AG10803 (cell line): Measurements from ENCODE around the gene CCDC12.

Experiments used
- DNase-seq: peaks from one replicate; pipeline ENCODE4 v3.0.0; 2010; ENCODE audit warnings: low read depth
- H3K4me3 ChIP-seq: 2 replicates; pipeline ENCODE4 v1.5.1; 2011; ENCODE audit warnings: mild to moderate bottlenecking, low read length, control low read depth
- TF ChIP-seq, protein P1 (sequence below): conservative IDR thresholded peaks from 2 replicates; pipeline ENCODE4 v1.5.1; 2011; ENCODE audit warnings: mild to moderate bottlenecking, low read length, control low read depth, inconsistent platforms

CCDC12 gene

GRCh38 chr3:47012342-47013230 lies 36.0 kb upstream of the CCDC12 start:
- TF ChIP-seq, protein P1, sequence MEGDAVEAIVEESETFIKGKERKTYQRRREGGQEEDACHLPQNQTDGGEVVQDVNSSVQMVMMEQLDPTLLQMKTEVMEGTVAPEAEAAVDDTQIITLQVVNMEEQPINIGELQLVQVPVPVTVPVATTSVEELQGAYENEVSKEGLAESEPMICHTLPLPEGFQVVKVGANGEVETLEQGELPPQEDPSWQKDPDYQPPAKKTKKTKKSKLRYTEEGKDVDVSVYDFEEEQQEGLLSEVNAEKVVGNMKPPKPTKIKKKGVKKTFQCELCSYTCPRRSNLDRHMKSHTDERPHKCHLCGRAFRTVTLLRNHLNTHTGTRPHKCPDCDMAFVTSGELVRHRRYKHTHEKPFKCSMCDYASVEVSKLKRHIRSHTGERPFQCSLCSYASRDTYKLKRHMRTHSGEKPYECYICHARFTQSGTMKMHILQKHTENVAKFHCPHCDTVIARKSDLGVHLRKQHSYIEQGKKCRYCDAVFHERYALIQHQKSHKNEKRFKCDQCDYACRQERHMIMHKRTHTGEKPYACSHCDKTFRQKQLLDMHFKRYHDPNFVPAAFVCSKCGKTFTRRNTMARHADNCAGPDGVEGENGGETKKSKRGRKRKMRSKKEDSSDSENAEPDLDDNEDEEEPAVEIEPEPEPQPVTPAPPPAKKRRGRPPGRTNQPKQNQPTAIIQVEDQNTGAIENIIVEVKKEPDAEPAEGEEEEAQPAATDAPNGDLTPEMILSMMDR = no peak
- no peak overlapping the region for H3K4me3 ChIP-seq
- DNase-seq = no peak

DNA sequence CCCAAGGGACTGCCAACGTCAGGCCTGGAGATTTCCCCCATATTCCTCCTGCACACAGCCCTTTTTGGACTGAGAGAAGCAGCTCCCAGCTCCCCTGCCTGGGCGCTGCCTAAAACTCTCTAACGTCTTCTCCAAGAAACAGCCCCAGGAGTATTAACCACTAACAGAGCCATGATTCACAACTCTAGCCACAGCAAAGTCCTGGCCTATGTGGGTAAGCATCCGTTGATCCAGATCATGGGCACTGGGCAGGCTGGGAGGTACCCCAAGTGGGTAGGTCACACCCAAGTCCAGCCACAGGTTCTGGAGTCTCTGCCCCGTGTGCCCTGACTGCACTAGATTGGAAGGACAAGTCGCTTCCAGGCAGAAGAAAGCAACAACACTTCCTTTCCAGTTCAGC lies 34.8 kb upstream of the CCDC12 start:
- no peak overlapping the region for H3K4me3 ChIP-seq
- TF ChIP-seq, protein P1 = no peak
- DNase-seq = no peak

- DNase-seq = no peak
- TF ChIP-seq, protein P1 = no peak
- no peak overlapping the region for H3K4me3 ChIP-seq
These were observed 34.4 kb upstream of the CCDC12 start for GRCh38 chr3:47010910-47011309.

DNA sequence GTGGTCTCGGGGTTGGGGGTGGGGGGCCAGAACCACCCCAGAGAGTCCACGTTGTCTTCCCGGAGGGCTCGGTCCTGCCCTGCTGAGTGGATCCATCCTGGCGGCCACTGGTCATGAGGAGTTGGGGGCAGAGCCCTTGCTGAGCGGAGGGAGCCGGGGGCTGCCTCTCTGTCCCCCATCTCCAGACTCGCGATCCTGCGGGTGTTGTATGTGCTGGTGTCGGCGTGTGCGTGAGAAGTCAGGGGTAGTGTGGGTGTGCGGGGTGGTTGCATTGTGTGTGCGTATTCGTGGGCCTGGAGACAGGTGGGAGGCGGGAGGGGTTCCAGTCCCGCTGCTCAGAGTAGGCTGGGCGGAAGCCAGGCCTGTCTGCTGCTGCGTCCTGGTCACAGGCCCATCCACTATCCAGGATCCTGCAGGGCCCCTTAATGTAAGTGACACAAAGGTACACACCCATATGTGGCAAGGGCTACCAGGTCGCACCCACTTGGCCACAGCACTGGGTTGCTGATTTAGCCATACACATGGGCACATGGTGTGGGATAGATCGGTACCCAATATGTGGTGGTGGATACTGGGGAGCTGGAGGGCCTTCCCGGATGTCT lies 33.7 kb upstream of the CCDC12 start:
- TF ChIP-seq, protein P1 = no peak
- no peak for DNase-seq
- peak overlapping the region; percentile 65 for H3K4me3 ChIP-seq

- TF ChIP-seq, protein P1 = no peak
- H3K4me3 ChIP-seq = peak overlapping the region; percentile 65
- DNase-seq = peak; percentile 93
These were observed 32.9 kb upstream of the CCDC12 start for GRCh38 chr3:47009225-47010110.

DNA sequence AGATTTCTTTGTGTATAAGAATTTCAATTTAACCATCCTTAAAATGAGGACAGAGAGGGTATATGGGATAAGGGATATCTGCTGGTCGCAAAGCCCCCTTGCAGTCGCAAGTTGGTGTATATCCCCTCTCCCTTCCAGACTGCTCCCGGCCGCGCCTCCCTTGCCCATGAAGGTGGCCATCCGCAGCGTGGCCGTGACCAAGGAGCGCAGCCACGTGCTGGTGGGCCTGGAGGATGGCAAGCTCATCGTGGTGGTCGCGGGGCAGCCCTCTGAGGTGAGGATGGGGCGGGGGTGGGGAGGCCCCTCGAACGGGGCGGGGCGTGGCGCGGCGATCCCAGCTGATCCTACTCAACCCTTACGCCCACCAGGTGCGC lies 32.3 kb upstream of the CCDC12 start:
- TF ChIP-seq, protein P1 = no peak
- DNase-seq = no peak
- H3K4me3 ChIP-seq = peak overlapping the region; percentile 64
